AG04450 (cell line): Measurements from ENCODE around the gene FRK. TPM values are rescaled to one million over a fixed set of nuclear protein-coding genes. Genes with fewer than 3 reads are reported as not detected.

Source experiments
- CTCF ChIA-PET: fragments of 300-600, 350-600 bp; formaldehyde crosslinking; extraction: SDS; loops from one replicate; lab custom pipeline; 2022; ENCODE audit warnings: antibody characterized with exemption, inconsistent platforms; lab: Charles Lee
- POLR2A ChIA-PET: fragments of 350-600 bp; formaldehyde crosslinking; extraction: SDS; loops from one replicate; lab custom pipeline; 2021; ENCODE audit warnings: antibody characterized with exemption, inconsistent platforms; lab: Yijun Ruan, JAX
- DNase-seq: peaks from one replicate; pipeline ENCODE4 v3.0.0-alpha.2; 2011; ENCODE audit warnings: low read depth, low spot score
- H3K27ac ChIP-seq: one replicate; pipeline ENCODE4 v1.5.1; 2012; ENCODE audit warnings: low read depth, low read length, control low read depth
- H3K27me3 ChIP-seq: one replicate; pipeline ENCODE4 v1.6.0; 2012; ENCODE audit warnings: low read length; ENCODE audit not compliant: control insufficient read depth, insufficient read depth
- H3K4me3 ChIP-seq: 2 replicates; pipeline ENCODE4 v1.5.1; 2011; ENCODE audit warnings: mild to moderate bottlenecking, low read depth, low read length, control low read depth
- H3K9me3 ChIP-seq: 2 replicates; pipeline ENCODE4 v1.5.1; 2012; ENCODE audit warnings: low read length; ENCODE audit not compliant: control insufficient read depth, insufficient read depth
- CTCF ChIP-seq: IDR thresholded peaks from 2 replicates; pipeline ENCODE4 v1.5.1; 2011; ENCODE audit warnings: low read depth, low read length, control low read depth, inconsistent platforms
- polyA plus RNA-seq: library from polyadenylated mRNA; depleted of rRNA; stranded (reverse); fragments of >200 nt; gene quantifications from 2 replicates; pipeline ENCODE4 v1.2.3, GENCODE V29; 2011

Gene FRK
- polyA plus RNA-seq, 1 experiment = 0.43 TPM

- CTCF ChIA-PET = interaction anchor here (1.7 to 2.6 kb wide), 3 partner anchors 10 to 59 kb away, joined by 4 to 13 read pairs (median 5); partner anchors contain the start of gene FRK
- POLR2A ChIA-PET = no interaction called here
- no peak overlapping the region for H3K27ac ChIP-seq
- no peak overlapping the region for H3K4me3 ChIP-seq
- no peaks in the 10 kb centered on the region for H3K27me3 ChIP-seq
- TF ChIP-seq CTCF = no peak
- DNase-seq = no peak
- no peaks in the 10 kb centered on the region for H3K9me3 ChIP-seq
Measured at GRCh38 chr6:116070616-116071389, 10.1 kb upstream of the FRK start.

DNA sequence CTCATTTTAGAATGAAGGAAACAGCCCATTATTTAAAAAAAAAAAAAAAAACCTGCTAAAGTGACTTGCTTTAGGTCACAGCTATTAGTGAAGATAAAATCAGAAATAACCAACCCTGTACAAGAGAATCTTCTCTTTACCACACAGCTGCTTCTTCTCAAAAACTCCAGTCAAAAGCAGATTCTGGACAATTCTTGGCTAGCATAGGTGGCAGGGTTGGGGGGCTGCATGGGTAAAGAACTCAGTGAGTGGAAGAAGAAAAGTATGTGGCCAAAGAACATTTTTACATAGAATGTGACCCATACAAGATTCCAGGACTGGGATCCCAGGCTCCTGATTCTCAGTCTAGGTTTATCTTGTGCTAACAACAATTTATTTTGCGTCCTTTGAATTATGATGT, 9.4 kb upstream of the FRK start:
- CTCF ChIA-PET = interaction anchor here (1.0 to 2.6 kb wide), 3 partner anchors 9 to 59 kb away, joined by 3 to 13 read pairs (median 4); partner anchors contain the start of gene FRK
- no peak overlapping the region for H3K27ac ChIP-seq

DNA sequence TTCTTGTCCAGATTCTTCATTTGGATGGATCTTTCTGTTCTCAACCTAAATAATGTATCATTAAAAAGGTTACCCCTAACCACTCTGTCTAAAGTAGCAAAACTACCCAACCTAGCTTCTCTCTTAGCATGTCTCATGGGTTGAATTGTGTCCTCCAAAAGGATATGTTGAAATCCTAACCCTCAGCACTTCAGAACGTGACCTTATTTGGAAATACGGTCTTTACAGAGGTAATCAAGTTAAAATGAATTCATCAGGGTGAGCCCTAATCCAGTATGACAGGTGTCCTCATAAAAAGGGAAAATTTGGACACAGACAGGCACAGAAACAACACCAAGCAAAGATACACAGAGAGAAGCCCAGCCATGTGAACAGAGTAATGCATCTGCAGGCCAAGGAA, 6.1 kb upstream of the FRK start:
- ChIA-PET CTCF (no interaction called here), POLR2A (no interaction called here)
- H3K4me3 ChIP-seq = no peak overlapping the region
- DNase-seq = no peak
- H3K9me3 ChIP-seq = no peaks in the 10 kb centered on the region
- H3K27me3 ChIP-seq = no peaks in the 10 kb centered on the region
- no peak for TF ChIP-seq CTCF
- no peak overlapping the region for H3K27ac ChIP-seq

More for the DNA sequence above, 9.4 kb upstream of the FRK start:
- Histone ChIP-seq H3K27me3 (no peaks in the 10 kb centered on the region), H3K4me3 (no peak overlapping the region), H3K9me3 (no peaks in the 10 kb centered on the region)
- DNase-seq = no peak
- no peak for TF ChIP-seq CTCF
- POLR2A ChIA-PET = interaction anchor here (0.7 kb wide), 1 partner anchor 501 kb away, joined by 3 read pairs; the partner anchor contains the start of gene RWDD1

DNA sequence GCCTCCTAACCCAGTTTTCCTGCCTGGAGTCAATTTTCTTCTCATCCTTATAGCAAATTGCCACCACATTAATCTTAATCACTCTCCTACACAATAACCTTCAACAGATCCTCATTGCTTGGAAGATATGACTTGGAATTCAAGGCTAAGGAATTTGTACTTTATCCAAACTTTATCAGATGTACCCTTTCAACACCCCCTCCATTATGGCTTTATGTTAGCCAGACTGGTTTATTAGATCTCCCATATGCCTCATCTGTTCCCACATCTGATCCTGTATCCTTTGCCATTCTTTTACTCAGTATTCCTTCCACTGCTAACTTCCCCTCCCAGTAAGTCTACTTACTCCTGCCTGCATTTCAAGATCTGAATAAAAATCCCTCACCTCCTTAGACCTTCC, 4.0 kb upstream of the FRK start:
- Histone ChIP-seq H3K27me3 (no peaks in the 10 kb centered on the region), H3K4me3 (no peak overlapping the region), H3K9me3 (no peaks in the 10 kb centered on the region), H3K27ac (no peak overlapping the region)
- no peak for DNase-seq
- TF ChIP-seq CTCF = no peak
- ChIA-PET CTCF (no interaction called here), POLR2A (no interaction called here)

GRCh38 chr6:116062496-116062895, 1.8 kb upstream of the FRK start:
- ChIA-PET POLR2A (interaction anchor here (0.9 to 2.8 kb wide), 2 partner anchors 12 to 39 kb away, joined by 3 to 6 read pairs; no protein-coding TSS in a partner anchor), CTCF (interaction anchor here (0.9 to 3.1 kb wide), 5 partner anchors 25 to 53 kb away, joined by 3 to 20 read pairs (median 4); no protein-coding TSS in a partner anchor)
- TF ChIP-seq CTCF = no peak
- H3K4me3 ChIP-seq = no peak overlapping the region
- H3K27me3 ChIP-seq = no peaks in the 10 kb centered on the region
- H3K9me3 ChIP-seq = no peaks in the 10 kb centered on the region
- no peak for DNase-seq
- H3K27ac ChIP-seq = no peak overlapping the region
